Mesodermal cell (in vitro differentiated cells): ENCODE data around the gene TMEM218.

Experiments
- H3K27ac ChIP-seq: 2 replicates; pipeline ENCODE4 v1.7.0; 2013; ENCODE audit warnings: mild to moderate bottlenecking, low read depth, low read length, moderate library complexity; ENCODE audit not compliant: severe bottlenecking
- H3K36me3 ChIP-seq: 2 replicates; pipeline ENCODE4 v1.7.1; 2013; ENCODE audit warnings: mild to moderate bottlenecking, low read length, moderate library complexity; ENCODE audit not compliant: control insufficient read depth, insufficient read depth
- H3K4me1 ChIP-seq: one replicate; pipeline ENCODE4 v1.7.1; 2013; ENCODE audit warnings: mild to moderate bottlenecking, low read length; ENCODE audit not compliant: insufficient read depth, control insufficient read depth, poor library complexity, severe bottlenecking
- H3K4me3 ChIP-seq: 2 replicates; pipeline ENCODE4 v1.7.0; 2013; ENCODE audit warnings: low read length, control low read depth, mild to moderate bottlenecking; ENCODE audit not compliant: insufficient read depth, poor library complexity, severe bottlenecking; ENCODE audit errors: extremely low read depth
- H3K9me3 ChIP-seq: 2 replicates; pipeline ENCODE4 v1.7.1; 2013; ENCODE audit warnings: mild to moderate bottlenecking, low read length, moderate library complexity; ENCODE audit not compliant: control insufficient read depth
- WGBS, 2 experiments: methylation state at CpG; one replicate each; pipeline ENCODE4 v1.1.5; 2013; ENCODE audit warnings: missing lambda C conversion rate in 2 of 2; ENCODE audit not compliant: insufficient coverage in 2 of 2; 5-methylcytosine and 5-hydroxymethylcytosine counted together

The TMEM218 gene

DNA sequence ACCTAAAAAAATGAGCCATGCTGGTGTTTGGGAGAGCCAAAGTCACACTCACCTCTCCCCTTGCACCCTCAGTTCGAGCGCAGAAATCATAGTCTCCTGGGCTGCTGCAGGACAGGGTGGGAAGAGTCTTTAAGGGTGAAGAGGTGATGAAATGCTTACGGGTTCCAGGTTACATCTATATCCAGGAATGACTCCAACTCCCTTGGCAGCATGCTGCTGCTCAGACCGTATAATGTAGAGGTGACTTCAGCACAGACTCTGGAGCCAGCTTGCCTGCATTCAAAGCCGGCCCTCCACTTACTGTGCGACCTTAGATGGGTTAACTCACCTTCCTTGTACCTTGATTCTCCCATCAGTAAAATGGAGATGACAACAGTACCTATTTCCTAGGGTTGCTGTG is 35.9 kb upstream of the TMEM218 start:
- 79 to 98% methylated on average over 3 to 4 of the region's 6 CpGs for WGBS, 2 experiments
- Histone ChIP-seq H3K27ac (no peak overlapping the region), H3K36me3 (no peaks in the 10 kb centered on the region), H3K9me3 (no peaks in the 10 kb centered on the region), H3K4me1 (no peaks in the 10 kb centered on the region), H3K4me3 (no peak overlapping the region)

DNA sequence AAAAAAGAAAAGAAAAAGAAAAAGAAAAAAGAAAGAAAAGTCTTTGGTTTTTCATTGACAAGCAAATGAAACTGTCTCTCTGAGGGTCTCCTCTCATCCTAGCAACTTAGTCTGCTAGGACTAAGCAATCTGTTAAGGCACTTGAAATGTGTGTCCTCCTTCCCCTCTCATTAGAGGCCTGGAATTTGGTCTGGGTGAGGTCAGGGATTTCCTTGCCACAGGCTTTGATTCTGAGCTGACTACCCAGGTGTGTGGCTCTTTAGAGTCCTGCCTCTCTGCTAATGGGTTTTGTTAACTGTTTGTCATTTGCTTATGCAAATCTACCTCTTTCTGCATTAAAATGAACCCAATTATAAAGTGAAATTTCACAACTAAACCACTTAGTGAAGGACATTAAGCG is 34.8 kb upstream of the TMEM218 start:
- WGBS, 2 experiments, result no CpG with 5 or more reads among the region's 1 CpG
- Histone ChIP-seq H3K4me1 (peaks cover 4% of the 10 kb centered on the region), H3K9me3 (no peaks in the 10 kb centered on the region), H3K27ac (no peak overlapping the region), H3K4me3 (no peak overlapping the region), H3K36me3 (no peaks in the 10 kb centered on the region)

DNA sequence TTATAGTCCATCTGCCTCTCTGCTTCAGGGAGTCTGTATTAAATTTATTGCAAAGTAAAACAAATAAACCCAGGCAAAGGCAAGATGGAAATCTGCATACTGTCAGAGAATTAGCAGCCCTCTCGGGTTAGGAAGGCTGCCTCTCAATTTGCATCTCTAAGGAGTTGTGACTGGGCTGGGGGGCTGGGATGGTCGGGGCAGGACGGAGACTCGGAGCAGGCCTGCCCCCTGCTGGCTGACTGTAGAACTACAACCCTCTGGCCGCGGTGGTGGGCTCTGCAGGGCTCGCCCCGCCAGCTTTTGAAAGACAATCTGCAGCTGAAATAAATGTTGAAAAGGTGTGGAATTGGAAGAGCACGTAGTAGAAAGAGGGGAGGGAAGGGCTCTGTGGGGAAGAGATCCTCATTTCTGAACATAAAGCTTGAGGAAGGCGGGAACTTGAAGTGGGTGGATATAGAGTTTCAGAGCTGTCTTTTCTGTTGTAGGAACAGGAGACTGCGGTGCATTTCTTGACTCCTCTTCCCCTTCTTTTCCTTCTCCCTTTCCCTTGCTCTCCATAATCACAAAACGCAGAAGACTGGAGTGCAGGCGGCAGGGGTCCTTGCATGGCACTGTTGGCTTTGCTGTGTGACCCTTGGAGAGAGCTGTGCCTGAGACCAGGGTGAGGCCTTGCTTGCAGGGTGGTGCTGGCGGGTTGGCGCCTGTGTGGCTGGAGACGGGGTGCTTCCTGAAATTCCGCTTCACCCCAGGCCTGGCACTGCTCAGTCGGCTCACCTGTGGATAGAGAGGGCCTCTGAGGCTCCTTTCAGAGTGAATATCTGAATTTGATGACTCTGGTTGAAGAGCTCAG is 30.5 kb upstream of the TMEM218 start:
- Histone ChIP-seq H3K27ac (no peak overlapping the region), H3K9me3 (no peaks in the 10 kb centered on the region), H3K36me3 (no peaks in the 10 kb centered on the region), H3K4me3 (no peak overlapping the region), H3K4me1 (peaks cover 9% of the 10 kb centered on the region)
- 33 to 40% methylated on average over 12 to 14 of the region's 18 CpGs for WGBS, 2 experiments

DNA sequence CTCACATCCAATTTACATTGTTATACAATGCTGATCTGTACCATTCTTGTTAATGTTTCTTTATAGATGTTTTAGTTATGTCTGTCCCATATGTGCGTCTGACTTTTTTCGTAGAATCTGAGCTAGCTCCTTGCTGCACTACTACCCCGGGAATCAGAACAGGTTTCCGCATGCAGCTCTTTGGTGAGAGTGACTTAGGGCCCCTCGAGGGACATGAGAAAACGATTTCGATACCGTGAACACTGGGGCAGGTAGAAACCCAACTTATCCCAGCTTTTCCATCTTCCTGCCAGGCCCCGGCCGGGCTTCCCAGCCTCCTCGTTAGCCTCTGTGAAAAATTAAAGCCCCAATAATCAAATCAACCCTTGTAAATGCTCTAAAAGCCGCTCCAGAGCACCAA is 29.8 kb upstream of the TMEM218 start:
- Histone ChIP-seq H3K4me1 (peaks cover 9% of the 10 kb centered on the region), H3K27ac (no peak overlapping the region), H3K9me3 (no peaks in the 10 kb centered on the region), H3K4me3 (no peak overlapping the region), H3K36me3 (no peaks in the 10 kb centered on the region)
- WGBS, 2 experiments, result 26 to 42% methylated on average over 5 to 12 of the region's 12 CpGs

DNA sequence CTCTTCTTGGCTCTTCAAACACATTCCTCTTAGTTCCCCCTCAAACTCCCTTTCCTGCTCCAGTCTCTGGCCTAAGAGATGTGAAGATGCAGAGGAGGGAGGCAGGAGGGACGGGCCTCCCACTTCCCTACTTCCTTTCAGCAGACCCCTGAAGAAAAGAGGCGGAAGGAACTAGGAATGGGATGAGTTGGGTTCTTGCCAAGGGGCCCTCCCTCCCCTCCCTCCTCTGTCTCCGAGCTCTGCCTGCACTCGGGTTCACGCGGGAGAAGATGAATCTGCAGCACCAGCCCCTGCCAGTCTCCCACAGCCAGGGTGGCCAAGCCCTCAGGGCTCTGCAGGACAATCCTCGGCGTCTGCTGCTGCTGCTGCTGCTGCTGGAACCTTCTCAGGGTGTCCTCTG is 28.8 kb upstream of the TMEM218 start:
- no peak overlapping the region for H3K4me3 ChIP-seq
- H3K36me3 ChIP-seq, result no peaks in the 10 kb centered on the region
- H3K9me3 ChIP-seq, result no peaks in the 10 kb centered on the region
- H3K27ac ChIP-seq, result peak overlapping the region; percentile 45
- 29 to 37% methylated on average over 6 of the region's 8 CpGs for WGBS, 2 experiments
- peaks cover 9% of the 10 kb centered on the region for H3K4me1 ChIP-seq

DNA sequence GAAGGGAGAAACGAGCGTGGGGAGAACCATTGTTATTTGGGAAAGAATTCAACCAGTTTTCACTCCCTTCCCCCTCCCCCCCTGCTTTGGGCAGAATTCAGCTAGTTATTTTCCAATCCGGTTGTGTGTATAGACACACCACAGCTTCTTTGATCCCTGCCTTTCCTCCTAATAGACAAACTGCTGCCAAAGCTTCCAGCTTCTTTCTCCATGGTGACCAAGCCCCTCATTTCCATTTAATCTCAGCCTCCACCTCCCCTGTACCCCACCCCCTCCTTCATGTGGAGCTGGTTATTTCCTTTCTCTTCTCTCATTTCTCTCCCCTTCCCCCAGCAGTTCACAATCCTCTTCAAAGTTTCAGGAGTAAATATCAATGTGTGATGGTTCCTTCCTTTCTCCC is 28.4 kb upstream of the TMEM218 start:
- no peaks in the 10 kb centered on the region for H3K9me3 ChIP-seq
- no peak overlapping the region for H3K4me3 ChIP-seq
- H3K4me1 ChIP-seq, result peaks cover 9% of the 10 kb centered on the region
- 58 to 69% methylated on average over 2 to 3 of the region's 3 CpGs for whole genome bisulfite sequencing, 2 experiments
- H3K27ac ChIP-seq, result peak overlapping the region; percentile 45
- no peaks in the 10 kb centered on the region for H3K36me3 ChIP-seq

DNA sequence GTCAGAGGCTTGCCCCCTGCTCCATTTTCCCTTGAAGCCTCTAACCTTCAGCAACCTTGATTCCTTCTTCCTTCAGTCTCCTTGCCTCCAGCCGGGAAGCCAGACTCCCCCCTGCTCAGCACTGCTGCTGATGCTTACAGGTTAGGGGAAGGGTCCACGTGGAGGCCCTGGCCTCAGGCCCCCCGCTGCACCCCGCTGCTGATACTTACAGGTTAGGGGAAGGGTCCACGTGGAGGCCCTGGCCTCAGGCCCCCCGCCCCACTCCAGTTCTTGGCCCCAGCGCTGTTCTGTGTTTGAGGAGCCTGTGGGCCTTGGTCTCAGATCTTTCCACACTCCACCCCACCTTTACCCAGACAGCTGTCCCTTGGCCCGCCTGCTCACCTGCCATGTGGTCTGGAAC is 27.5 kb upstream of the TMEM218 start:
- Histone ChIP-seq H3K4me1 (peaks cover 9% of the 10 kb centered on the region), H3K27ac (no peak overlapping the region), H3K36me3 (no peaks in the 10 kb centered on the region), H3K9me3 (no peaks in the 10 kb centered on the region), H3K4me3 (no peak overlapping the region)
- WGBS, 2 experiments, result 89 to 100% methylated on average over 1 to 6 of the region's 8 CpGs

DNA sequence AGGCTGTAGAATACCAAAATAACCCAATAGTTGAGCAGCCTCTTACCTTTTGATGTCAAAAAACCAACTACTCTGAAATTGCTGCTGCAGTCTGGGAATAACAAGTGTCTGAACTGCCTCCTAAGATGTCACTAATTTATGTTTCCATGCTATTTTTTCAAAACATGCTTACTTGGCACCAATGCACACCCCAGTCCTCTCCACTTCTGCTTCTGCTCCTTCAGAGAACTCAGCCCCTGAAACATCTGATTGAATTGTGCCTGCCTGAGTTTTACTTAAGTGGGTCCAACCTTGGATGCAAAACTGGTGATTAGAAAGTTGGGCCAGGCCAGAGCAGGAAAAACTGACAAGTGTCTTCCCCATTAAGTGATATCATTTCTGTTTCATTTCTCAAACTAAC is 24.6 kb upstream of the TMEM218 start:
- H3K27ac ChIP-seq, result no peak overlapping the region
- H3K9me3 ChIP-seq, result no peaks in the 10 kb centered on the region
- no peaks in the 10 kb centered on the region for H3K36me3 ChIP-seq
- no peak overlapping the region for H3K4me3 ChIP-seq
- peaks cover 5% of the 10 kb centered on the region for H3K4me1 ChIP-seq

DNA sequence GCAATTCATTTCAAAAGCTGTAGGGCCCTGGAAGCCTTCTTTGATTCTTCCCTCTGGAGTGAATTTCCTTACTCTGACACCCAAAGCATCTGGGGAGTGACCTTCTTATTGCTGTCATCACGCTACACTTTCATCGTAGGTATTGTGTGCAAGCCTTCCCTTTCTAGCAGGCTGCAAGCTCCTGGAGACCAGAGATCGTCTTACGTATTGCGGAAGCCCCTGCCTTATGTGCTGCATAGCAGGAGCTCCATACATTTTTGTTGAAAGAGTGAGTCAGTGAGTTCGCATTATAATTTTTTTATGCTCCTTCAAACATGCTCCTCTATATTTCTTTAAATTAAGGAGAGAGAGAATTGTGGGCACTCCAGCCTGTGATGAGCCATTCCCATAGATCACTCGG is 21.2 kb upstream of the TMEM218 start:
- Histone ChIP-seq H3K36me3 (no peaks in the 10 kb centered on the region), H3K9me3 (no peaks in the 10 kb centered on the region), H3K27ac (no peak overlapping the region), H3K4me3 (no peak overlapping the region), H3K4me1 (no peaks in the 10 kb centered on the region)
- WGBS, 2 experiments, result 84 to 90% methylated on average over 4 to 5 of the region's 7 CpGs

DNA sequence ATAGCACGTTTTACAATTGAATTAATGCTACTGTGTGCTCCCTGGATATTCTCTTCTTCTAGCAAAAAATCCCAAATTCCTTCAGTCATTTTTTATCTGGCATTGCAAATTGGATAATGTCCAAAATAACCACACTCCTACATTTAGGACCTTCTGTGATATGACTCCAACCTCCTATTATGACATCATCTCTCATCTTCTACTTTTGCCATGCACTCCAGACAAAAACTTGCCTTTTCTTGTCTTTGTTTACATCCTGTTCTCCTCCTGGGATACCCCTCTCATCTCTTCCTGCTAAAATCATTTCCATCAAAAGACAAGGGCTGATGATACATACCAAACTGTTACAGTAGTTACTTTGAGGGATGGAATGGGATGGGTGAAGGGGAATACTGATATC is 20.6 kb upstream of the TMEM218 start:
- H3K4me3 ChIP-seq, result no peak overlapping the region
- H3K27ac ChIP-seq, result no peak overlapping the region
- no peaks in the 10 kb centered on the region for H3K4me1 ChIP-seq
- no peaks in the 10 kb centered on the region for H3K9me3 ChIP-seq
- 93 to 100% methylated on average over 1 of the region's 1 CpG for WGBS, 2 experiments
- H3K36me3 ChIP-seq, result no peaks in the 10 kb centered on the region

DNA sequence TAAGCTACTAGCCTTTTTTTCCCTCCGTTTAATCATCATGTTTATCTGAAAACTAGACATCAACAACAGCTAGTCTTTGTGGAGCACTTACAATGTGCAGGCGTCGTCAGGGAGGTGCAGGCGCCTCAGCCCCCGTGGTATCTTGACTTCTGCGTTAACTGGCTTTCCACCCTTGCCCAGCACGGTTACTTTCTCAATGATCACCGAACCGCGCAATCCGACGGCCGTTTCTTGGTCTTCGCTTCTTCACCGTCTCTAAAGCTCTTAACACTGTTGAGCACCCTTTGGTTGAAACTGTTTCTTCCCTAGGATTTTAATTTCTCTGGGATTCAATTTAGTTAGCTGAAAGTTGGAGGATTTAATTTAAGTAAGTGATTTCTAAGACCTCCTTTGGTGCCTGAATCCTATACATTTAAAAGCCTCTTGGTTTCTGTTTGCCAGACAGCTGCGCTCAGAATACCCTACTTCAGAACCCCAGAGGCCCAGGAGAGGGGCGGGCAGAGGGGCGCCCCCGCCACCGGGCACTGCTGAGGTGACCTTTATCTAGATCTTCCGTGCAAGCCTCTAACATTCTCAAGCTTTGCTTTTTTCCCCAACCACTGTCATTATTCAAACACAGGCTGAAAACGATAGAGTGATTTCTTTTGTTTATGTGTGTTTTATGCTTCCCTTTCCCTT is 18.0 kb upstream of the TMEM218 start:
- Histone ChIP-seq H3K9me3 (no peaks in the 10 kb centered on the region), H3K36me3 (no peaks in the 10 kb centered on the region), H3K27ac (no peak overlapping the region), H3K4me1 (no peaks in the 10 kb centered on the region), H3K4me3 (no peak overlapping the region)
- WGBS, 2 experiments, result 93 to 98% methylated on average over 16 of the region's 22 CpGs
